Measurements from ENCODE around the gene LDLRAP1.

Gene LDLRAP1

DNA sequence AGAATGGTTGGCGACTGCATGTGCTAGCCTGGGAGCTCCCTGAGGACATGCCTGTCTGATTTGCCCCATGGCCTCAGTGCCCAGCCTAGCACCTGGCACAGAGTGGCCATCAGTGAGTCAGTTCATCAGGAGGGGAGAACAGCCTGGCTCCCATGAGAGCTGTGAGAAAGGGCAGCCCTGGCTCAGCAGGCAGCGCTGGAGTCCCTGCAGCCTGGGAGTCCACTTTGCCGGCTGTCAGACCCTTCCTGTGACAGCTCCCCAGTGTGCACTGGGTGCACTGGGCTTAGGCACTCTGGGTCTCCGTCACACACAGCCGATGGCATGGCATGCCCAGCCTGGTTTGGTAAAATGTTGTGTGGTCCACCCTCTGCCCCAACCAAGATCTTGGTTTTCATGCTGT, 28.7 kb downstream of the LDLRAP1 start:
- Histone ChIP-seq H3K4me3 (replicated peaks; ENCODE audit: insufficient read depth, low read length) (no peak overlapping the region), H3K27ac (replicated peaks) (no peak overlapping the region), H3K27me3 (ENCODE audit: insufficient read depth, poor library complexity, severe bottlenecking) (no peaks in the 10 kb centered on the region)
- no peak for DNase-seq (ENCODE audit: low read depth in 1 of 2, low spot score in 1 of 2)
- TF ChIP-seq, protein P1, sequence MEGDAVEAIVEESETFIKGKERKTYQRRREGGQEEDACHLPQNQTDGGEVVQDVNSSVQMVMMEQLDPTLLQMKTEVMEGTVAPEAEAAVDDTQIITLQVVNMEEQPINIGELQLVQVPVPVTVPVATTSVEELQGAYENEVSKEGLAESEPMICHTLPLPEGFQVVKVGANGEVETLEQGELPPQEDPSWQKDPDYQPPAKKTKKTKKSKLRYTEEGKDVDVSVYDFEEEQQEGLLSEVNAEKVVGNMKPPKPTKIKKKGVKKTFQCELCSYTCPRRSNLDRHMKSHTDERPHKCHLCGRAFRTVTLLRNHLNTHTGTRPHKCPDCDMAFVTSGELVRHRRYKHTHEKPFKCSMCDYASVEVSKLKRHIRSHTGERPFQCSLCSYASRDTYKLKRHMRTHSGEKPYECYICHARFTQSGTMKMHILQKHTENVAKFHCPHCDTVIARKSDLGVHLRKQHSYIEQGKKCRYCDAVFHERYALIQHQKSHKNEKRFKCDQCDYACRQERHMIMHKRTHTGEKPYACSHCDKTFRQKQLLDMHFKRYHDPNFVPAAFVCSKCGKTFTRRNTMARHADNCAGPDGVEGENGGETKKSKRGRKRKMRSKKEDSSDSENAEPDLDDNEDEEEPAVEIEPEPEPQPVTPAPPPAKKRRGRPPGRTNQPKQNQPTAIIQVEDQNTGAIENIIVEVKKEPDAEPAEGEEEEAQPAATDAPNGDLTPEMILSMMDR (IDR thresholded peaks at IDR 0.05; ENCODE audit: insufficient read depth, low read length), result no peak
- no peak for TF ChIP-seq GABPA (IDR thresholded peaks at IDR 0.05; ENCODE audit: low read depth)
- TF ChIP-seq SPI1 (IDR thresholded peaks at IDR 0.05; ENCODE audit: borderline replicate concordance, low read depth), result no peak
- no peak for TF ChIP-seq POLR2AphosphoS5 (IDR thresholded peaks at IDR 0.05; ENCODE audit: low read depth)
- TF ChIP-seq, protein P2, sequence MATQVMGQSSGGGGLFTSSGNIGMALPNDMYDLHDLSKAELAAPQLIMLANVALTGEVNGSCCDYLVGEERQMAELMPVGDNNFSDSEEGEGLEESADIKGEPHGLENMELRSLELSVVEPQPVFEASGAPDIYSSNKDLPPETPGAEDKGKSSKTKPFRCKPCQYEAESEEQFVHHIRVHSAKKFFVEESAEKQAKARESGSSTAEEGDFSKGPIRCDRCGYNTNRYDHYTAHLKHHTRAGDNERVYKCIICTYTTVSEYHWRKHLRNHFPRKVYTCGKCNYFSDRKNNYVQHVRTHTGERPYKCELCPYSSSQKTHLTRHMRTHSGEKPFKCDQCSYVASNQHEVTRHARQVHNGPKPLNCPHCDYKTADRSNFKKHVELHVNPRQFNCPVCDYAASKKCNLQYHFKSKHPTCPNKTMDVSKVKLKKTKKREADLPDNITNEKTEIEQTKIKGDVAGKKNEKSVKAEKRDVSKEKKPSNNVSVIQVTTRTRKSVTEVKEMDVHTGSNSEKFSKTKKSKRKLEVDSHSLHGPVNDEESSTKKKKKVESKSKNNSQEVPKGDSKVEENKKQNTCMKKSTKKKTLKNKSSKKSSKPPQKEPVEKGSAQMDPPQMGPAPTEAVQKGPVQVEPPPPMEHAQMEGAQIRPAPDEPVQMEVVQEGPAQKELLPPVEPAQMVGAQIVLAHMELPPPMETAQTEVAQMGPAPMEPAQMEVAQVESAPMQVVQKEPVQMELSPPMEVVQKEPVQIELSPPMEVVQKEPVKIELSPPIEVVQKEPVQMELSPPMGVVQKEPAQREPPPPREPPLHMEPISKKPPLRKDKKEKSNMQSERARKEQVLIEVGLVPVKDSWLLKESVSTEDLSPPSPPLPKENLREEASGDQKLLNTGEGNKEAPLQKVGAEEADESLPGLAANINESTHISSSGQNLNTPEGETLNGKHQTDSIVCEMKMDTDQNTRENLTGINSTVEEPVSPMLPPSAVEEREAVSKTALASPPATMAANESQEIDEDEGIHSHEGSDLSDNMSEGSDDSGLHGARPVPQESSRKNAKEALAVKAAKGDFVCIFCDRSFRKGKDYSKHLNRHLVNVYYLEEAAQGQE (IDR thresholded peaks at IDR 0.05; ENCODE audit: insufficient replicate concordance, low read depth), result no peak

DNA sequence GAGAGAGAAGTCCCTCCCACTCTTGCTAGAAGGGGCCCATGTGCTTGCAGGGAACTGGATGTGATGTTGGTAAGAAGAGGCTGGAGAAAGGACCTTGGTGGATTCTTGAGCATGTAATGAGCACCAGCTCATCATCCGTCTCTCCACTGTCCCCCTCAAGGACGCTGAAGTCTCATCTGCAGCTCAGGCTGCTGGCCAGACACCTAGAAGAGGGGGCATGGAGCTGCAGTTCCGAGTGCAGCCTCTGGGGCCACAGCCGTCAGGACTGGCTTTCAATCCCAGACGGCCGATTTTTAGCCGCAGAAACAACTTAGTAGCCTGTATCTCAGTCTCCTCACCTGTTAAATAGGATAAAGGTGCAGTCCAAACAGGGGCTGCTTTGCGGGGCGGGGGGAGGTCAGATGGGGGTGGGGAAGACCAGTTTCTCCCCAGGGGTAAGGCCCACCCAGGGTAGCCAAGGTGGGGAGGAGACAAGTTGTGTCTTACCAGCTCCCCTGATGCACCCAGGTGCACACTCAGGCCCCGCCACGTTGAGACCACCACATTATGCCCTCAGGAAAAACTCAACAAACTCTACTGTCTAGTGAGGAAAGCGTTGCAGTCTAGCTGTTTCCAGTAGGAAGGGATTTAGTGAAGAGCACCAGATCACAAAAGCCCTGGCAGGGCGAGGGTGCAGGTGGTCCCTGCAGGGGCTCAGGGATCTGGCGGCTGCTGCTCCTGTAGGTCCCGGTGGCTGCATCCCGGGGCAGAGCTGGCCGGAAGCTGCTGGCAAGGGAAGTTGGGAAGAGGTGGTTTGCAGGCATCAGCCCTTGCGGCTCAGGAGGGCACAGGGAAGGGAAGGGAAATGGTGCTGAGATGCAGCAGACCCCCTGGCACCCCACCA, 29.5 kb downstream of the LDLRAP1 start:
- H3K27me3 ChIP-seq (ENCODE audit: insufficient read depth, poor library complexity, severe bottlenecking), result no peaks in the 10 kb centered on the region
- DNase-seq (ENCODE audit: low read depth in 1 of 2, low spot score in 1 of 2), result peak in 1 of 2 experiments; percentile 47

DNA sequence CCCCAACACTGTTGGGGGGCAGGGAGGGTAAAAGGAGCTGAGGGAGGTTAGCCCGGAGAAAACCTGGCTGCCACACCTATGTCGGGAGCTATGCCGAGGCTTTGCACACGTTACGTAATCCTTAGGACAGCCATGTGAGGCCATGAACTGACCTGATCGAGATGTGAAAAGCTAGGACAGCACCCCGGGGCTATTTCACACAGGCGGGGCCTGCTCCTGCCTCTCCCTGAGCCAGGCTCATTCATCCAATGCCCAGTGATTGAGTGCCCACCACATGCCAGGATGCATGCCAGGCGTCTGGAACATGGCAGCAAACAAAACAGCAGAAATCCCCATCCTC, 30.2 kb downstream of the LDLRAP1 start:
- no peak for DNase-seq (ENCODE audit: low read depth in 1 of 2, low spot score in 1 of 2)
- TF ChIP-seq GABPA (IDR thresholded peaks at IDR 0.05; ENCODE audit: low read depth) (no peak), POLR2AphosphoS5 (IDR thresholded peaks at IDR 0.05; ENCODE audit: low read depth) (no peak), SPI1 (IDR thresholded peaks at IDR 0.05; ENCODE audit: borderline replicate concordance, low read depth) (no peak)
- TF ChIP-seq, protein P1 (IDR thresholded peaks at IDR 0.05; ENCODE audit: insufficient read depth, low read length), result no peak
- TF ChIP-seq, protein P2 (IDR thresholded peaks at IDR 0.05; ENCODE audit: insufficient replicate concordance, low read depth), result no peak
- Histone ChIP-seq H3K4me3 (replicated peaks; ENCODE audit: insufficient read depth, low read length) (no peak overlapping the region), H3K27ac (replicated peaks) (no peak overlapping the region), H3K27me3 (ENCODE audit: insufficient read depth, poor library complexity, severe bottlenecking) (no peaks in the 10 kb centered on the region)

More for the DNA sequence above, 29.5 kb downstream of the LDLRAP1 start:
- no peak overlapping the region for H3K4me3 ChIP-seq (replicated peaks; ENCODE audit: insufficient read depth, low read length)
- TF ChIP-seq POLR2AphosphoS5 (IDR thresholded peaks at IDR 0.05; ENCODE audit: low read depth) (no peak), SPI1 (IDR thresholded peaks at IDR 0.05; ENCODE audit: borderline replicate concordance, low read depth) (no peak)
- TF ChIP-seq, protein P1 (IDR thresholded peaks at IDR 0.05; ENCODE audit: insufficient read depth, low read length), result peak; percentile 84
- H3K27ac ChIP-seq (replicated peaks), result no peak overlapping the region

Measured in HL-60 (cell line).